Activated T-cell treated with anti-CD3 and anti-CD28 coated beads for 48 hours (primary cell): ENCODE data around the gene ZDHHC12.

Experiments
- DNase-seq: peaks from one replicate; pipeline ENCODE4 v3.0.0-alpha.2; 2020; ENCODE audit warnings: low read depth

The ZDHHC12 gene

DNA sequence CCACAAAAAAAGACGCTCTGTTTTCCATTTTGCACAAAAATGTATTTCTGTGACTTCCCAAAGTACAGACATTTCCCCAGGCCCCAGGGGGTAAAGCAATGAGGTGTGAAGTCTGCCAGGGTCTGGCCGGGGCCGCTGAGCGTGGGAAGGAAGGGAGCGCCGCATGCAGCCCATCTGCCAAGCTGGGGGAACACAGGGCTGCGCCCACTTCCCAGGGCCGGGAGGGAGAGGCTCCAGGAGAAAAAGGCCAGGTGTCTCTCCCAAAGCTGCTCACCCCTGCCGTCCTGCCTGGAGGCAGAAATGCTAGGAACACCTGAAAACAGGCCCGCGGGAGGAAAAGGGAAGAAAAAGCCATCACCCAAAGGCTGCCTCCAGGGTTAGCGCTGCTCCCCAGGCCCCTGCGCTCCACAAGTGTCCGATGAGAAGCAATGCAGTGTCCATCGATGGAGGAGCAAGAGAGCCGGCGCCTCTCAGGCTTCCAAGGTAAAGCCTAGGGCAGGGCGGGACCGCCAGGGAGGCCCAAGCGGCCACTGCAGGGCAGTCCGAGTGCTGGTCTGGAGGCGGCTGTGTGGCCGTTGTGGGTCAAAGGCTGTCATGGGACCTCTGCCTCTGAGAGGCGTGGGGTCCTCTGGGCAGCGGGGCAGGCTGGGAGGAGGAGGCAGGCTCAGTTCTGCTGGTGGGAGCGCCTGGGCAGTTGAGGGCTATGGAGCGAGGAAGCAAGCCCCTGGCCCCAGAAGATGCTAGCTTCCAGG lies 6.0 kb upstream of the ZDHHC12 start:
- no peak for DNase-seq

DNA sequence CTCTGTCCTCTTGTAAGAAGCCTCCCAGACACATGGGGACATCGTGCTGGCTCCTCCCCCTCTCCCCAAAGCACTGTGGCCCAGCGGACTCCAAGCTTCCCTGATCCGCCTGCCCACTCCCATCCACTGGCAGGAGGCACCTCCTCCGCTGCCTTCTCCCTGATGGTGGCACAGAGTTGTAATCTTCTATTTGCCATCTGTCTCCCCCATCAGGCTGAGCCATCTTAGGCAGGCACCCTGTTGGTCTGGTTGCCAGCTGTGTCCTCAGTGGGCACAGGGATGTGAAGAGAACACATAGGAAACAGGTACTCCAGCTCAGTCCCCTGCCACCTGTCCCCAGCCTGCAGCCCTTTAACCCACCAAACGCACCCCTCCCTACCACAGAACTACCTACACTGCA lies 5.4 kb upstream of the ZDHHC12 start:
- DNase-seq = no peak

DNA sequence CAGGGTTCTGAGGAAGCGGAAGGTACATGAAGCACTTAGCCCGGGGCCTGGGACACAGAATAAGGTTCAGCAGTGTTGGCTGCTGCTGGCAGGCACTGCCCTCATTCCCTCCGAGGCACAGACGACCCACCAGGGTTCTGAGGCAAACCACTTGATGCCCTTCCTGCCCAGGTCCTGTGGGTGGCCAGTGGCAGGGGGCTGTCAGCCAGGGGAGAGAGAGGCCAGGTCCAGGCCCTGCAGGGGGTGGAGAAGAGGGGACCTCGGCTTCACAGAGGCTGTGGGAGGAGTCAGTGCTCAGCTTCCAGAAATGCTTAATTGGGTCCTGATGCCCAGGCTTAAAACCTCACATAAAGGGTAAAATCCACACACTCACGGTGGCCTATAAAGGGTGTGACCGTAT lies 4.4 kb upstream of the ZDHHC12 start:
- no peak for DNase-seq

DNA sequence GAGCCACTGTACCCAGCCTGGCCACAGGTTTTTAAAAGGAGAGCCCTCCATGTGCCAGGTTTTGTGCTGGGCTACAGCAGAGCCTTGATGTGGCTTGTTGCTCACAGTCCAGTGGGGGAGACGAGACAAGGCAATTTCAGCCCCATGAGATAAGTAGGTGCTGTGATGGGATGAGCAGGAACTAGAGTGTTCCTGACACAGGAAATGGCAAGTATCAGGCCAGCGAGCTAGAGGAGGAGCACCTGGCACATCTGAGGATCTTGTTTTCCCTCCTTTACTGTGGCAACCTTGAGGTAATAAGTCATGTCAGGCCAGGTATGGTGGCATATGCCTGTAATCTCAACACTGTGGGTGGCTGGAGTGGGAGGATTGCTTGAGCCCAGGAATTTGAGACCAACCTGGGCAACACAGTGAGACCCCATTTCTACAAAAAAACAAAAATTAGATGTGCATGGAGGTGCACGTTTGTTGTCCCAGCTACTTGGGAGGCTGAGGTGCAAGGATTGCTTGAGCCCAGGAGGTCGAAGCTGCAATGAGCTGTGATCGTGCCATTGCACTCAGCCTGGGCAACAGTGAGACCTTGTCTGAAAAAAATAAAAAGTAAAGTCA lies 3.8 kb upstream of the ZDHHC12 start:
- DNase-seq = no peak

DNA sequence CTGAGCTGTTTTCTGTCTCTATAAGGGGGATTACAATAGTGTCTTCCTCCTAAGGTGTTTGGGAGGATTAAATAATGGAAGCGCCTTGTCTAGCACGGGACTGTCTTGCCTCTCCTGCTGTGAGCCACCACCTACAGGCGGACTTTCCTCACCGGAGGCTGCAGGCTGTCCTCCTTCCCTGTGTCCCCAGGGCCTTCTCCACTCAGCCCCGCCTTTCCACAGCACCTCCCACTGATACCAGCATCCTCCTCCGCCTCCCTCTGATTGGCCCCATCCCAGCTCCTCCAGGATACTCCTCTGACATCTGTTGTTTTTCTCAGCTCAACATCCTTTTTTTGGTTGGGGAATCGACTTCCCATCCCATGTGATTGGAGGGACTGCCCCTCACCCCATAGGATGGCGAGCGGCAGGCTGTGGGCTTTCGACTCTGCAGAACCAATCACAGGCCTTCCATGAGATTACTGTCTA lies 851 bp upstream of the ZDHHC12 start:
- peak; percentile 33 for DNase-seq

GRCh38 chr9:128723352-128723865 lies 518 bp downstream of the ZDHHC12 start:
- no peak for DNase-seq

DNA sequence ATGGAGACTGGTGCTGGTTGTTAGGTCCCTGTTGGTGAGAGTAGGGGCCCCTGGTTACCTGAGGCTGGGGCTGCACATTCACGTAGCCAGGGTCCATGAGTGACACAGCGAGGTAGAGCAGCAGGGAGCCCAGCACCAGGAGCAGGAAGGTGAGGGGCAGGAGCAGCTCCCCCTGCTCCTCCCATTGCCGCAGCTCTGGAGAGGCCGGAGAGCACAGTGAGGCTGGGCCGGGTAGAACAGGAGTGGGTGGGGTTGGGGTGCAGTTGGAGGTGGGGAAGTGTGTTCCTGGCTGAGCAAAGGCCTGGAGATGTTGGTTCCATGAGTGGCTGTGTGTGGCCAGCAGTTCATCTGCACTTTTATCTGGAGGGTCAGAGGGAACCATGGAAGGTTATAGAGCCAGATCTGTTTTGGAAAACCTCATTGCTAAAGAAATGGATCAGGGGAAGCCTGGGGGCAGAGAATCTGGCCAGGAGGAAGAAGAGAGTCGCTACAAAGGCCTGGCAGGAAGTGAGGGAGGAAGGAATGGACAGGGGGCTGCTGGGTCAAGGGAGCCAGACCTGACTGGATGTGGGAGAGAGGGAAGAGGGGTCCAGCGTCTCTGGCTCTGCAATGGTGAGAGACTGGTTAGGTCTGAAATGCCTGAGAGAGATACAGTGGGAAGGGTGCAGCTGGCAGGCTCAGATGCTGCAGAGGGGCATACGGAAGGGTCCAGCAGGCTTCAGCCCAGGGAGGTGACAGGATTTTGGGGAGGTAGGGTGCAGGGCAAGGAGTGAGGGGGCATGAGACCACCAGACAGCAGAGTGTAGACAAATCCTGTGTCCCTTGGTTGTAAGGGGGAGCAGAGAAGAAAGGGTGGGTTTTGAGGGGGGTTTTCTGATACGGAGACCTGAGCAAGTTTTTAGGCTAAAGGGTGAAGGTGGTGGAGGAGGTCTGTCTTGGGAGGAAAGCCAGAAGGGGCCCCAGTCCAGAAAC lies 1.3 kb downstream of the ZDHHC12 start:
- no peak for DNase-seq

DNA sequence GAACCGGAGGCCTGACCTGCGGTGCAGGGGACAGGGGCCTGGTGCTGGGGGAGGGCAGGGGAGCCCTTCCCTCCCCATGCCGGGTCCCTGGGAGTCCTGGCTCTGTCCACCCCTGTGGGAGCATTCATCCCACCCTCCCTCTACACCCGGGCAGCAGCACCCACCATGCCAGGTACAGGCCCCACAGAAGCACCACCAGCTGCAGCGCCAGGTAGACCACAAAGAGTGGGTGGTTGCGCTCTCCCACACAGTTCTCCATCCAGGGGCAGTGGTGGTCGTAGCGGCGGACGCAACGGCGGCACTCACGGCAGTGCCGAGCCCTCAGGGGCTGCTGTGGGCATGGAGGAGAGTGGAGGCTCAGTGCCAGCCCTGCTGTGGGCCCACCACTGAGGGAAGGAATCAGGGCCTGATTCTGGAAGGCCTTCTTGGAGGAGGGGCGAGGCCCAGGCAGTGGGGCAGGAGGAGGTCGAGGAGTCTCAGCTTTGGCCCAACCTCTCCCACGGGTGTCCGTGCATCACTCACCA lies 2.4 kb downstream of the ZDHHC12 start:
- DNase-seq = no peak

GRCh38 chr9:128720841-128721486 lies 3.0 kb downstream of the ZDHHC12 start:
- DNase-seq = no peak

GRCh38 chr9:128719919-128720605 lies 3.9 kb downstream of the ZDHHC12 start:
- DNase-seq = no peak

GRCh38 chr9:128718475-128718874 lies 5.5 kb downstream of the ZDHHC12 start:
- no peak for DNase-seq

DNA sequence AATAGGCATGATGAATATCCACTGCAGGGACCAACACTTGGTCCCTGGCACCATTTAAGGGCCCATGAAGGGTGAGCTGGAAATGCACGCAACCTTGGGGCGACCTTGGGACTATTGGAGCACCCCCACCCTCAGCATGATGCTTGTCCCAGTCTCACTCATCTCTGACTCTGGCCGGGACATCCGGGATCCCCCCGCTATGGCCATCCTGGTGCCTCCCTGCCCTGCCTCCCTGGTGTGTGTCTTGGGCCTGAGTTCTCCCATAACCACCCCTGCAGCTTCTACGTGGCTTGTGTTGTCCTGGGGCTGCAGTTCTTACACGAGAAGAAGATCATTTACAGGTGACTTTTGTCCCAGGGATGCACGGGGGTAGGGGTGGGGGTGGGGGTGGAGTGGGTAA lies 5.9 kb downstream of the ZDHHC12 start:
- no peak for DNase-seq

DNA sequence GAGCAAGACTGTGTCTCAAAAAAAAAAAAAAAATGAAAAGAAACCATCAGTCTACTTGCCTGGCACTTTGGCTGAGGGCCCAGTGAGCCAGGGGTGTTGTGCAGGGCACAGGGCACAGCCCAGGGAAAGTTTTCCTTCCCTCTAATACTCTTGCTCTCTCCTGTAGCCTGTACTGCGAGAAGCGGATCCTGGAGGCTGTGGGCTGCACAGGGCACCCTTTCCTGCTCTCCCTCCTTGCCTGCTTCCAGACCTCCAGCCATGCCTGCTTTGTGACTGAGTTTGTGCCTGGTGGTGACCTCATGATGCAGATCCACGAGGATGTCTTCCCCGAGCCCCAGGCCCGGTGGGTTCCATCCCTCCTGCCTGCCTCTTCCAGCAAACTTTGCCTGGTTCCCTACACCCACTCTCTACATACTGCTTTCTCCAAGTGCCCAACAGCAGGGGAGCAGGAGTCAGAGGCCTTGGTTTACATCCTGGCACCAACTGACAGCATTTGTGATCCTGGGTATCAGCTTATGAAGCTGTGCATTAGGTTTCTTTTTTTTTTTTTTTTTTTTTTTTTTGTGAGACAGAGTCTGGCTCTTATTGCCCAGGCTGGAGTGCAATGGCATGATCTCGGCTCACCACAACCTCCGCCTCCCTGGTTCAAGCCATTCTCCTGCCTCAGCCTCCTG lies 7.2 kb downstream of the ZDHHC12 start:
- DNase-seq = no peak

- DNase-seq = no peak
These were observed 8.5 kb downstream of the ZDHHC12 start for GRCh38 chr9:128715436-128715750.

- no peak for DNase-seq
These were observed 9.1 kb downstream of the ZDHHC12 start for GRCh38 chr9:128714586-128715435.

GRCh38 chr9:128713941-128714573 lies 9.9 kb downstream of the ZDHHC12 start:
- DNase-seq = no peak

GRCh38 chr9:128713411-128713780 lies 10.5 kb downstream of the ZDHHC12 start:
- DNase-seq = no peak

DNA sequence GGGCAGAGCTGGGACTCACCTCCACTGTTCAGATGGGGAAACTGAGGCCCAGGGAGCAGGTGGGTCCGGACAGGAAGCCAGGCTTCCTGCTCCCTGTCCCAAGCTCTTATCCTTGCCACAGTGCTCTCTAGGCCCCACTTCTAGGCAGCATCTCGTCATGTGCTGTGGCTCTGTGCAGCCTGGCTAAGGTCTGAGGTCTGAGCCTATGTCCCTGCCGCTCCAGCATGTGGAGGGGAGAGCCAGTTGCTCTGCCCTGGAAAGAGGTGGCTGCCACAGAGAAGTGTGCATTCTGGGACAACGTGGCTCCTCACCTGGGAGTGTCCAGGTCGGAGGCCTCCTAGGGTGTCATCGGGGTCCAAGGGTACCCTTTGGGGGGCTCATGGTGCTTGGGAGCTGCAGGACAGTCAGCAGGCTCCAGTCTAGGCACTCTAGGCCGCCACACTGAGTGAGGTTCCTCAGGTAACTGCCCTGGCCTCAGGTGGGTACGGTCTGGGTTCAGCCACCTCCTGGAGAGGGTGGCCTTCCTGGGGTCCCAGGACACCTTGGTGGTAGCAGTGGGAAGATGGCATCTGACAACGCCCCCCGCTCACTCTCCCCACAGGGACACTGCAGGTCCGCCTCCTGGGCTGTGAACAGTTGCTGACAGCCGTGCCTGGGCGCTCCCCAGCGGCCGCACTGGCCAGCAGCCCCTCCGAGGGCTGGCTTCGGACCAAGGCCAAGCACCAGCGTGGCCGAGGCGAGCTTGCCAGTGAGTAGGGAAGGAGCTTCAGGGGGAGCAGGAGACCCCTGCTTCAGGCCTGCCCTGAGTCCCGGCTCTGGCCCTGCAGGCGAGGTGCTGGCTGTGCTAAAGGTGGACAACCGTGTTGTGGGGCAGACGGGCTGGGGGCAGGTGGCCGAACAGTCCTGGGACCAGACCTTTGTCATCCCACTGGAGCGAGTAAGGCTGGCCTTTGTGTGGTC lies 11.2 kb downstream of the ZDHHC12 start:
- DNase-seq = no peak
